SK-N-SH (cell line): Measurements from ENCODE around the gene TMPRSS6. TPM values are rescaled to one million over a fixed set of nuclear protein-coding genes. Genes with fewer than 3 reads are reported as not detected.

ENCODE experiments used
- CTCF ChIA-PET: fragments of 300-600, 350-600 bp; formaldehyde crosslinking; extraction: SDS; loops from one replicate; lab custom pipeline; 2021; lab: Yijun Ruan, JAX
- POLR2A ChIA-PET: fragments of 350-600 bp; sonication (Branson Sonifier 250); formaldehyde crosslinking; extraction: SDS; loops from one replicate; lab custom pipeline; 2020; ENCODE audit warnings: antibody characterized with exemption, inconsistent platforms; lab: Yijun Ruan, JAX
- DNase-seq: peaks from one replicate; pipeline ENCODE4 v3.0.0; 2012
- H2AFZ ChIP-seq: fragments of 200-600 bp; sonication (generic); 2 replicates; pipeline ENCODE4 v1.8.1; 2016; ENCODE audit warnings: antibody characterized with exemption, mild to moderate bottlenecking, low read depth
- H3F3A ChIP-seq: fragments of 200-600 bp; sonication (generic); replicated peaks from 2 replicates; pipeline ENCODE3; 2016; ENCODE audit warnings: antibody characterized with exemption, mild to moderate bottlenecking; ENCODE audit not compliant: insufficient read depth
- H3K27ac ChIP-seq, 2 experiments: fragments of 200-500 bp in 1 of 2; fragments of 200-600 bp in 1 of 2; sonication (Bioruptor generic) in 1 of 2; sonication (generic), shearing (Covaris generic) in 1 of 2; 2 replicates each; pipeline versions ENCODE4 v1.5.1 to v1.6.1; 2014 to 2016; ENCODE audit warnings: low read depth in 2 of 2, inconsistent platforms in 1 of 2, low read length in 1 of 2, mild to moderate bottlenecking in 1 of 2, mixed read lengths in 1 of 2
- H3K27me3 ChIP-seq: fragments of 200-600 bp; sonication (generic), shearing (Covaris generic); 2 replicates; pipeline ENCODE4 v1.6.1; 2016; ENCODE audit warnings: mixed run types; ENCODE audit not compliant: insufficient read depth
- H3K36me3 ChIP-seq, 2 experiments: fragments of 200-500 bp in 1 of 2; fragments of 200-600 bp in 1 of 2; sonication (Bioruptor generic) in 1 of 2; sonication (generic) in 1 of 2; replicated peaks in 1 of 2; 2 replicates each; pipeline versions ENCODE3 to v1.5.1; 2014 to 2016; ENCODE audit warnings: low read length in 1 of 2, mild to moderate bottlenecking in 1 of 2; ENCODE audit not compliant: insufficient read depth in 2 of 2, control insufficient read depth in 1 of 2
- H3K4me1 ChIP-seq, 2 experiments: fragments of 200-500 bp in 1 of 2; fragments of 200-600 bp in 1 of 2; sonication (Bioruptor generic) in 1 of 2; sonication (generic), shearing (Covaris generic) in 1 of 2; 2 replicates each; pipeline versions ENCODE4 v1.5.1 to v1.6.1; 2014 to 2016; ENCODE audit warnings: low read depth in 1 of 2, low read length in 1 of 2, mixed run types in 1 of 2; ENCODE audit not compliant: insufficient read depth in 2 of 2, control insufficient read depth in 1 of 2
- H3K4me2 ChIP-seq: fragments of 200-600 bp; sonication (generic), shearing (Covaris generic); 2 replicates; pipeline ENCODE4 v1.6.1; 2017; ENCODE audit warnings: mixed run types
- H3K4me3 ChIP-seq, 2 experiments: fragments of 200-500 bp in 1 of 2; fragments of 200-600 bp in 1 of 2; sonication (Bioruptor generic) in 1 of 2; sonication (generic), shearing (Covaris generic) in 1 of 2; 2 replicates each; pipeline versions ENCODE4 v1.5.1 to v1.8.1; 2014 to 2016; ENCODE audit warnings: low read depth in 2 of 2, inconsistent platforms in 1 of 2, low read length in 1 of 2, mild to moderate bottlenecking in 1 of 2, mixed read lengths in 1 of 2, moderate library complexity in 1 of 2
- H3K79me2 ChIP-seq: fragments of 200-600 bp; sonication (generic); 2 replicates; pipeline ENCODE4 v1.8.1; 2017; ENCODE audit warnings: mild to moderate bottlenecking; ENCODE audit not compliant: insufficient read depth
- H3K9ac ChIP-seq: fragments of 200-600 bp; sonication (generic); 2 replicates; pipeline ENCODE4 v1.6.1; 2017; ENCODE audit warnings: mixed run types
- H3K9me2 ChIP-seq: fragments of 200-600 bp; sonication (generic); 2 replicates; pipeline ENCODE4 v1.6.1; 2017; ENCODE audit warnings: mixed run types
- H3K9me3 ChIP-seq: fragments of 200-600 bp; sonication (generic); 2 replicates; pipeline ENCODE4 v1.6.1; 2017; ENCODE audit warnings: mixed run types, mild to moderate bottlenecking, moderate library complexity
- H4K20me1 ChIP-seq: fragments of 200-600 bp; sonication (generic); 2 replicates; pipeline ENCODE4 v1.6.1; 2017; ENCODE audit warnings: mild to moderate bottlenecking, mixed run types; ENCODE audit not compliant: insufficient read depth
- EZH2phosphoT487 ChIP-seq: fragments of 200-600 bp; sonication (generic); IDR thresholded peaks from 2 replicates; pipeline ENCODE4 v1.6.1; 2017; ENCODE audit warnings: low read depth, mixed run types, mild to moderate bottlenecking, antibody characterized with exemption, moderate library complexity, borderline replicate concordance
- GATA2 ChIP-seq: sonication (generic); formaldehyde crosslinking; IDR thresholded peaks from 2 replicates; pipeline ENCODE4 v1.5.0; 2020; ENCODE audit warnings: mild to moderate bottlenecking, missing genetic modification reagents
- NFIC ChIP-seq: IDR thresholded peaks from 2 replicates; pipeline ENCODE4 v1.4.0; 2012; ENCODE audit warnings: borderline replicate concordance
- NRF1 ChIP-seq: IDR thresholded peaks from 2 replicates; pipeline ENCODE4 v1.6.1; 2012; ENCODE audit warnings: low read depth, mild to moderate bottlenecking, low read length
- POLR2AphosphoS5 ChIP-seq: IDR thresholded peaks from 2 replicates; pipeline ENCODE4 v1.6.1; 2012; ENCODE audit warnings: low read depth, low read length
- RXRA ChIP-seq: IDR thresholded peaks from 2 replicates; pipeline ENCODE4 v1.4.0; 2012; ENCODE audit warnings: low read depth, mild to moderate bottlenecking, borderline replicate concordance
- TCF12 ChIP-seq: IDR thresholded peaks from 2 replicates; pipeline ENCODE4 v1.4.0; 2012
- YY1 ChIP-seq: IDR thresholded peaks from 2 replicates; pipeline ENCODE4 v1.4.0; 2012; ENCODE audit warnings: low read depth, mild to moderate bottlenecking
- WGBS: methylation state at CpG from one replicate; pipeline ENCODE4 v1.1.6; 2017; ENCODE audit warnings: low lambda C conversion rate; 5-methylcytosine and 5-hydroxymethylcytosine counted together
- polyA plus RNA-seq, 3 experiments: library from polyadenylated mRNA; depleted of rRNA; stranded (reverse); fragments of >200 nt; gene quantifications; 2 replicates each; pipeline ENCODE4 v1.2.3, GENCODE V29; 2012
- TF ChIP-seq, protein P1 (sequence below): fragments of 150-350 bp; IDR thresholded peaks from 2 replicates; pipeline ENCODE4 v1.6.1; 2016; ENCODE audit warnings: mild to moderate bottlenecking, low read depth, low read length
- TF ChIP-seq, protein P2 (sequence below): fragments of 150-350 bp; IDR thresholded peaks from 2 replicates; pipeline ENCODE4 v1.6.1; 2017; ENCODE audit warnings: antibody characterized with exemption, low read length, low read depth, borderline replicate concordance
- TF ChIP-seq, protein P3 (sequence below): fragments of 200-600 bp; sonication (generic); IDR thresholded peaks from 2 replicates; pipeline ENCODE4 v1.6.1; 2017; ENCODE audit warnings: antibody characterized with exemption, mild to moderate bottlenecking, moderate library complexity

Gene TMPRSS6
- polyA plus RNA-seq, 1 of the 3 experiments (the other 2 are of a cell fraction): not detected

DNA sequence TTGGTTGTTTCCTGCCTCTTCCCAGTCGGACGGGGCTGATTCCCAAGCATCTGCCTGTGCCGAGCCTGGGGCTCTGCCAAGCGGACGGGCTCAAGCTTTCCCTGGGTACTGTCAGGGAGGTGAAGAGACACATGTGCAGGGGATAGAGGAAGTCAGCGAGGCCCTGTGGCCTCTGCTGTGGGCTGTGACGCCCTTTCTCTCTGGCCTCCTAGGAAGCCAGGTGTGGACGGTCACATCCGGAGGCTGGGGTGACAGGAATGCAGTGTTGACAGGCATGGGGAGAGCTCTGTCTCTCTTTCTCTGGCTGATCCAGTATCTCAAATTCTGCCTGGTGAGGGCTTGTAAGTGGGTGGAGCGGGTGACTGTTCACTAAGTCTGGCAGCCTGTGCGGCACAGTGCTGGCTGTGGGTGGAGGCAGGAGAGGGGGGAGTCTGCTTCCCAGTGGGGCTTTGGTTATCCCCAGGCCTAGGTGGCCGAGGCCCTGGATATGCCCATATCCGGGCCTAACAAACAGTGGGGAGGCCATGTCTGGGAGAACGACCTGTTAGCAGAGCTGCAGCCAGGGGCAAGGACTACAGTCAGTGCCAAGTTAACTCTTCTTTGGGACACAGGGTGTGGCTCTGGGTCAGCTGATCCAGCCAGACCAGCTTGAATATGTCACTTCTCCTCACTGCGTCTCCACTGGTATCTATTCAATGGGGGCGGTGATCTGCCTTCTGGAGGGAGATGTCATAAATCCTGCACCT, 56.0 kb downstream of the TMPRSS6 start:
- 94% methylated on average over 9 of the region's 16 CpGs for WGBS
- Histone ChIP-seq H2AFZ (no peak overlapping the region), H3K9ac (no peak overlapping the region), H3K4me1 (peaks cover 0 to 10% of the 10 kb centered on the region in 2 experiments; a peak in 1 of 4 replicates), H3K36me3 (peaks cover 0 to 42% of the 10 kb centered on the region in 2 experiments), H3F3A (no peaks in the 10 kb centered on the region), H3K4me3 (no peak overlapping the region), H3K4me2 (0 out of 2 replicates have a peak overlapping the region, but pooled peaks have one; percentile 95), H3K27ac (no peak overlapping the region), H3K9me2 (no peaks in the 10 kb centered on the region), H3K9me3 (no peaks in the 10 kb centered on the region), H3K27me3 (no peaks in the 10 kb centered on the region), H4K20me1 (no peaks in the 10 kb centered on the region), H3K79me2 (peaks cover 16% of the 10 kb centered on the region; the same call in 1 of the 2 replicates)
- ChIA-PET POLR2A (no interaction called here), CTCF (no interaction called here)
- TF ChIP-seq RXRA: no peak
- no peak for TF ChIP-seq GATA2 (CRISPR knock-in tag)
- TF ChIP-seq TCF12: no peak
- TF ChIP-seq, protein P1, sequence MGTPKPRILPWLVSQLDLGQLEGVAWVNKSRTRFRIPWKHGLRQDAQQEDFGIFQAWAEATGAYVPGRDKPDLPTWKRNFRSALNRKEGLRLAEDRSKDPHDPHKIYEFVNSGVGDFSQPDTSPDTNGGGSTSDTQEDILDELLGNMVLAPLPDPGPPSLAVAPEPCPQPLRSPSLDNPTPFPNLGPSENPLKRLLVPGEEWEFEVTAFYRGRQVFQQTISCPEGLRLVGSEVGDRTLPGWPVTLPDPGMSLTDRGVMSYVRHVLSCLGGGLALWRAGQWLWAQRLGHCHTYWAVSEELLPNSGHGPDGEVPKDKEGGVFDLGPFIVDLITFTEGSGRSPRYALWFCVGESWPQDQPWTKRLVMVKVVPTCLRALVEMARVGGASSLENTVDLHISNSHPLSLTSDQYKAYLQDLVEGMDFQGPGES: no peak
- TF ChIP-seq, protein P2, sequence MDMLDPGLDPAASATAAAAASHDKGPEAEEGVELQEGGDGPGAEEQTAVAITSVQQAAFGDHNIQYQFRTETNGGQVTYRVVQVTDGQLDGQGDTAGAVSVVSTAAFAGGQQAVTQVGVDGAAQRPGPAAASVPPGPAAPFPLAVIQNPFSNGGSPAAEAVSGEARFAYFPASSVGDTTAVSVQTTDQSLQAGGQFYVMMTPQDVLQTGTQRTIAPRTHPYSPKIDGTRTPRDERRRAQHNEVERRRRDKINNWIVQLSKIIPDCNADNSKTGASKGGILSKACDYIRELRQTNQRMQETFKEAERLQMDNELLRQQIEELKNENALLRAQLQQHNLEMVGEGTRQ: no peak
- no peak for TF ChIP-seq NFIC
- TF ChIP-seq POLR2AphosphoS5: no peak
- TF ChIP-seq EZH2phosphoT487: no peak
- TF ChIP-seq, protein P3, sequence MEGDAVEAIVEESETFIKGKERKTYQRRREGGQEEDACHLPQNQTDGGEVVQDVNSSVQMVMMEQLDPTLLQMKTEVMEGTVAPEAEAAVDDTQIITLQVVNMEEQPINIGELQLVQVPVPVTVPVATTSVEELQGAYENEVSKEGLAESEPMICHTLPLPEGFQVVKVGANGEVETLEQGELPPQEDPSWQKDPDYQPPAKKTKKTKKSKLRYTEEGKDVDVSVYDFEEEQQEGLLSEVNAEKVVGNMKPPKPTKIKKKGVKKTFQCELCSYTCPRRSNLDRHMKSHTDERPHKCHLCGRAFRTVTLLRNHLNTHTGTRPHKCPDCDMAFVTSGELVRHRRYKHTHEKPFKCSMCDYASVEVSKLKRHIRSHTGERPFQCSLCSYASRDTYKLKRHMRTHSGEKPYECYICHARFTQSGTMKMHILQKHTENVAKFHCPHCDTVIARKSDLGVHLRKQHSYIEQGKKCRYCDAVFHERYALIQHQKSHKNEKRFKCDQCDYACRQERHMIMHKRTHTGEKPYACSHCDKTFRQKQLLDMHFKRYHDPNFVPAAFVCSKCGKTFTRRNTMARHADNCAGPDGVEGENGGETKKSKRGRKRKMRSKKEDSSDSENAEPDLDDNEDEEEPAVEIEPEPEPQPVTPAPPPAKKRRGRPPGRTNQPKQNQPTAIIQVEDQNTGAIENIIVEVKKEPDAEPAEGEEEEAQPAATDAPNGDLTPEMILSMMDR: no peak
- no peak for TF ChIP-seq YY1
- TF ChIP-seq NRF1: no peak
- no peak for DNase-seq
